BLaER1 treated with 17β-estradiol and CSF1 and Interleukin-3, amounts not matched to agents 10 nM and 100 nM (cell line): Measurements from ENCODE around the gene SLC2A1.
A peak's percentile ranks its signal among the peaks of the same experiment; 100 is the strongest.

ENCODE experiments used
- H3K27ac ChIP-seq, 11 experiments: shearing (Covaris generic); formaldehyde crosslinking; 2 replicates each; pipeline ENCODE4 v1.8.1; 2022
- H3K27me3 ChIP-seq, 11 experiments: shearing (Covaris generic); formaldehyde crosslinking; 2 replicates each; pipeline ENCODE4 v1.8.1; 2022
- H3K36me3 ChIP-seq, 11 experiments: shearing (Covaris generic); formaldehyde crosslinking; 2 replicates each; pipeline ENCODE4 v1.8.1; 2022
- H3K4me1 ChIP-seq, 10 experiments: shearing (Covaris generic); formaldehyde crosslinking; 2 replicates each; pipeline ENCODE4 v1.8.1; 2022
- H3K4me2 ChIP-seq, 11 experiments: shearing (Covaris generic); formaldehyde crosslinking; 2 replicates each; pipeline ENCODE4 v1.8.1; 2022
- H3K4me3 ChIP-seq, 10 experiments: shearing (Covaris generic); formaldehyde crosslinking; 2 replicates each; pipeline ENCODE4 v1.8.1; 2022
- H3K9ac ChIP-seq, 11 experiments: shearing (Covaris generic); formaldehyde crosslinking; 2 replicates each; pipeline ENCODE4 v1.8.1; 2022
- H3K9me3 ChIP-seq, 11 experiments: shearing (Covaris generic); formaldehyde crosslinking; replicated peaks in 1 of 11; 2 replicates each; pipeline ENCODE4 v1.8.1; 2022
- H4K20me1 ChIP-seq, 11 experiments: shearing (Covaris generic); formaldehyde crosslinking; 2 replicates each; pipeline ENCODE4 v1.8.1; 2022
- Cebpa-rat ChIP-seq, 11 experiments: shearing (Covaris generic); IDR thresholded peaks; 2 replicates each; pipeline ENCODE4 v1.8.1; 2022

SLC2A1 gene

DNA sequence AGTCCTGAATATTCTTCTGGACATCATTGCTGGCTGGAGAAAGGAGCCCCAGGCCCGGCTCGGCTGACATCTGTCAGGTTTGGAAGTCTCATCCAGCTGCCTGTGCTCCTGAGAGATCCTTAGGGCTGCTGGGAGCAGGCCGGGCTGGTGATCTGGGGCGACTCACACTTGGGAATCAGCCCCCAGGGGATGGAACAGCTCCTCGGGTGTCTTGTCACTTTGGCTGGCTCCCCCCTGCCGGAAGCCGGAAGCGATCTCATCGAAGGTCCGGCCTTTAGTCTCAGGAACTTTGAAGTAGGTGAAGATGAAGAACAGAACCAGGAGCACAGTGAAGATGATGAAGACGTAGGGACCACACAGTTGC lies 31.8 kb downstream of the SLC2A1 start:
- no peak for TF ChIP-seq Cebpa-rat (IDR thresholded peaks at IDR 0.05)
- no peak overlapping the region; a peak in 1 of 20 replicates for H3K4me3 ChIP-seq
- H3K9me3 ChIP-seq = no peaks in the 10 kb centered on the region
- peaks cover 47 to 57% (median 53%) of the 10 kb centered on the region in 11 experiments for H3K36me3 ChIP-seq
- H3K9ac ChIP-seq = peak overlapping the region in 2 of 11 experiments; percentile 13 to 37; a peak in 2 of 22 replicates
- peaks cover 0 to 33% (median 23%) of the 10 kb centered on the region in 11 experiments; a peak in 14 of 22 replicates for H4K20me1 ChIP-seq
- H3K4me2 ChIP-seq = peak overlapping the region in 1 of 11 experiments; percentile 86; a peak in 4 of 22 replicates
- H3K27ac ChIP-seq = peak overlapping the region in 2 of 11 experiments; percentile 1 to 7; a peak in 1 of 22 replicates
- H3K4me1 ChIP-seq = peaks cover 47 to 83% (median 72%) of the 10 kb centered on the region in 10 experiments
- no peaks in the 10 kb centered on the region for H3K27me3 ChIP-seq

DNA sequence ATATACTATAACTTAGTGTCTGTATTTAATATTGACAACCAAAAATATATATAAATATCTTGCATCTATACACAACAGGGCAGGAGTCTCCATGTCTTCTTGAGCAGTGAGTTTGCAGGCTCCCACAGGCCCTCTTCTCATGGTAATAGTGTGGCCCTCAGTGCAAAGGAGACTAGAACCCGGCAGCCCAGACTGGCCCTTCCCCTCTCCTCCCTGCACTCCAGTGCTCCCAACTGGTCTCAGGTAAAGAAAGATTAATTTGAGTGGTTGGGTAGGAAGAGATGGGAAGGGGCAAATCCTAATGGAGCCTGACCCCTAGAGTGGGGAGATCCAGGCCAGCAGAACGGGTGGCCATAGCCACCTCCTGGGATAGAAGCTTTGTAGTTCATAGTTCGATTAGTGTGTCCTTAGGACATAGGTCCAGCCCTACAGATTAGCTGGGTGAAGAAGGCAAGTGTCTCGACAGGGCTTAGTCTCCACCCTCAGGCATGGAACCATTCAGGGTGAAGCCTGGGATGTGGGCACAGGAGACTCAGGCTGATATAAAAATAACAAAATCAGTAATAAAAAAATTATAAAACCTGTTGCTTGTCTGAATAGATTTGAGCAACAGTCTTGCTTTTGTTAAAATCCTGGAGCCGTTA lies 32.3 kb downstream of the SLC2A1 start:
- no peak for TF ChIP-seq Cebpa-rat (IDR thresholded peaks at IDR 0.05)
- Histone ChIP-seq H3K4me3 (no peak overlapping the region; a peak in 1 of 20 replicates), H4K20me1 (peaks cover 0 to 29% (median 19%) of the 10 kb centered on the region in 11 experiments; a peak in 14 of 22 replicates), H3K9me3 (no peaks in the 10 kb centered on the region), H3K4me1 (peaks cover 42 to 78% (median 67%) of the 10 kb centered on the region in 10 experiments), H3K9ac (peak overlapping the region in 3 of 11 experiments; percentile 6 to 37 (median 13); a peak in 4 of 22 replicates), H3K27ac (0 out of 22 replicates have a peak overlapping the region, but pooled peaks of 3 of the 11 experiments have one; percentile 1 to 7 (median 7)), H3K27me3 (no peaks in the 10 kb centered on the region), H3K36me3 (peaks cover 47 to 57% (median 53%) of the 10 kb centered on the region in 11 experiments), H3K4me2 (peak overlapping the region in 6 of 11 experiments; percentile 80 to 89 (median 84); a peak in 9 of 22 replicates)

DNA sequence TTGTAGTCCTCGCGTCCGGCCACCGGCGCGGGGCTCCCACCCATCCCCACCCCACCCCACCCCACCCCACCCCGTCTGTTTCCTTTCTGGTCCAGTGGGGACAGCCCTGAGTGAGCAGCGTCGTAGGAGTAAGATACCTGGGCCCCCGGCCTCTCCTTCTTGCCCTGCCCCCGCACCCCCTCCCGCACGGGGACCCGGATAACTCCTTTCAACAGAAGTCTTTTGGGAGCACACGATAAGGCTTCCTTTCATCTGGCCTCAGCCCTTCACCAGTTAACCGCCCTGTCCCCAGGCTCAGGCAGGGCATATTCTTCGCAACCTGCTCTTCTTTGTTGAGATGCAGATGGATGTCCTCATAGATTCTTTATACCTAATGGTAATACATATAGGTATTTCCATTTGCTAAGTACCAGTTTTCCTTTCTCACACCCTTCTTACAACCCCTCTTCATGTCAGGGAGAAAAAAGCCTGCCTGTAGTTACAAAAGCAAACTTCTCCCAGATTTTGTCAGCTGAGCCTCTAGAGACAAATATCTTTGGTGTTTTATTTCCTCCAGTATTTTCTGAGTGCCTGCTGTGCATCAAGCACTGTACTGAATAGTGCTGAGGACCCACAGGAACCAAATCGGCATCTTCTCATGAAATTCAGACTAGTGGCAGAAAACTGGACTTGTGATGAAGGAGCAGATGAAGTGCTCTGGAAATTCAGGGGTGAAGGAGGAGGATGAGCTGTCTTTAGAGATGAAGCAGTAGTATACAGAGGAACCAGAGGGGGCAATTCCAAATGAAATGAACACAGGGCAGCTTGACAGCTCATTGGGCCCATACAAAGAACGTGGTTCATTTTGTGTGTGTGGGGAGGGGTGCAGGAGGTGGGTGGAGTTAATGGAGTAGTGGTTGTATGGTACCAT lies 33.6 kb downstream of the SLC2A1 start:
- no peaks in the 10 kb centered on the region for H3K27me3 ChIP-seq
- TF ChIP-seq Cebpa-rat (IDR thresholded peaks at IDR 0.05) = no peak
- H3K9me3 ChIP-seq = no peaks in the 10 kb centered on the region
- H3K27ac ChIP-seq = peak overlapping the region; percentile 61 to 91 (median 87); a peak in 21 of 22 replicates
- peak overlapping the region; percentile 72 to 90 (median 84) for H3K4me2 ChIP-seq
- peaks cover 0 to 19% (median 6%) of the 10 kb centered on the region in 11 experiments; a peak in 14 of 22 replicates for H4K20me1 ChIP-seq
- H3K4me3 ChIP-seq = peak overlapping the region; percentile 64 to 75 (median 68)
- peak overlapping the region; percentile 80 to 90 (median 85) for H3K9ac ChIP-seq
- peaks cover 37 to 66% (median 54%) of the 10 kb centered on the region in 10 experiments for H3K4me1 ChIP-seq
- H3K36me3 ChIP-seq = peaks cover 42 to 49% (median 45%) of the 10 kb centered on the region in 11 experiments

DNA sequence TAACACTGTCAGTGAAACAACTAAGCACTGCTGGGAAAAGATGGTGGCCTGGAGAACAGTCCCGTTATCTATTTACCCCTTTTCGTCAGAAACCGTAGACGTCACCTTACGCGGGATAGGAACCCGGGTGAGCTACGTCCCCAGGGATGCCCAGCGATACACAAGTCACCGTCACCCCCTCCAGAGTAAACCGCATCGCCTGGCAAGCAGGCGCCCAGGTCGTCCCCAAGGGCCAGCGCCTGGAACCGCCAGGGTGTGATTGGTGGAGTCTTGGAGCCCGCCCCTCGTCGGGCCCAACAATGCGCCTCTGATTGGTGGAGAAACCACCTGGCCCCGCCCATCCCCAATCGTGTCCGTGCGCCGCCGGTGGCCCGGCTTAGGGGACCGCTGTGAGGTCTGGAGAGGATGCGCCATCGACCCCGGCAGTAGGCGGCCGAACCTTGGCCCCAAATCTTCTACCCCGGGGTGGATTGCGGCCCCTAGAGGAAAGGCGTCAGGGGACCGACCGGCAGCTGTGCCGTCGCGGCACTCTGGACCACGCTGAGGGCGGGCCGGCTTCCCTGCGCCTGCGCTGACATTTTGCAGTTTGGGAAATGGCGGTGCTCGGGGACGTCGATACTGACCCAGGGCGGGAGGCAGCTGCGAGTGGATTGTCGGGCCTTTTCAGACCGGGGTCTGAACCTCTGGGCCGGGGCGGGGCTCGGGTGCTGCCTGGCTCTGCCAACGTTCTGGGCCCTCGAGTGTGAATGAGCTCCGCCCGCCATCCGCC lies 34.4 kb downstream of the SLC2A1 start:
- H3K27ac ChIP-seq = peak overlapping the region; percentile 61 to 91 (median 87)
- H3K9me3 ChIP-seq = no peaks in the 10 kb centered on the region
- no peaks in the 10 kb centered on the region for H3K27me3 ChIP-seq
- H3K4me3 ChIP-seq = peak overlapping the region; percentile 64 to 75 (median 68)
- peaks cover 38 to 66% (median 49%) of the 10 kb centered on the region in 10 experiments for H3K4me1 ChIP-seq
- peaks cover 0 to 11% (median 0%) of the 10 kb centered on the region in 11 experiments; a peak in 5 of 22 replicates for H4K20me1 ChIP-seq
- peak overlapping the region; percentile 72 to 90 (median 82) for H3K4me2 ChIP-seq
- H3K9ac ChIP-seq = peak overlapping the region; percentile 80 to 90 (median 85)
- H3K36me3 ChIP-seq = peaks cover 35 to 41% (median 37%) of the 10 kb centered on the region in 11 experiments
- TF ChIP-seq Cebpa-rat (IDR thresholded peaks at IDR 0.05) = no peak

DNA sequence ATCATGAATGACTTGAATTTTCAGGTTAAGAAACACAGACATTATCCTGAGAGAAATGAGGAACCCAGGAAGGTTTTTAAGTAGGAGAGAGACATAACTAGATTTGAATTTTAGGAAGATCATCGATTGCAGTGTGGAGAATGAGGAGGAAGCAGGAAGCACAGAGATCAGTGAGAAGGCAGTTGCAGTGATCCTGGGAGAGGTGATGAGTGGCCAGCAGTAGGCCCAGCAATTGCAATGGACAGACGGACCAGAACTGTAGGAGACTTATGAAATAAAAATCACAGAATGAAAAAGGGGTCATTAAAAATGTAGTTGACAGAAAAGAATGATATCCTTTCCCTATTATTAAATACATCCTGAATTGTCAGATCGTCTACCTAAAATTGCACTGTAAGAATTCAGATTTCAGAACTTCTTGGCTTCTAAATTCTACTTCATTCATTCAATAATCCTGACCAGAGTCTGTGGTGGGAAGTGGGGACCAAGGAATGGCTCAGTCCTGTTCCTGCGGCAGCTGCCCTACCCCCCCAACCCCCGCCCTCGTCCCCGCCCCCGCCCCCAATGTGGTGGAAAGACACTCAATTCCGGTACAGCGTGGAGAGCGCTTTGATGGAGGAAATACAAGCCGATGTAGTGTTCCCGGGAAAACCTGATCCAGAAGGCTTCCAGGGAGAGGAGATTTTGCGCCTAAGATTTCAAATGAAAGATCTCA lies 35.1 kb downstream of the SLC2A1 start:
- peak overlapping the region in 9 of 11 experiments; percentile 78 to 91 (median 88); a peak in 18 of 22 replicates for H3K27ac ChIP-seq
- H3K36me3 ChIP-seq = peaks cover 28 to 33% (median 30%) of the 10 kb centered on the region in 11 experiments
- no peaks in the 10 kb centered on the region for H3K27me3 ChIP-seq
- H3K9me3 ChIP-seq = no peaks in the 10 kb centered on the region
- H4K20me1 ChIP-seq = peaks cover 0 to 3% (median 0%) of the 10 kb centered on the region in 11 experiments; a peak in 1 of 22 replicates
- peak overlapping the region; percentile 64 to 75 (median 68) for H3K4me3 ChIP-seq
- peak overlapping the region; percentile 80 to 90 (median 85); a peak in 21 of 22 replicates for H3K9ac ChIP-seq
- no peak for TF ChIP-seq Cebpa-rat (IDR thresholded peaks at IDR 0.05)
- peaks cover 35 to 65% (median 43%) of the 10 kb centered on the region in 10 experiments for H3K4me1 ChIP-seq
- H3K4me2 ChIP-seq = peak overlapping the region; percentile 72 to 90 (median 82)

DNA sequence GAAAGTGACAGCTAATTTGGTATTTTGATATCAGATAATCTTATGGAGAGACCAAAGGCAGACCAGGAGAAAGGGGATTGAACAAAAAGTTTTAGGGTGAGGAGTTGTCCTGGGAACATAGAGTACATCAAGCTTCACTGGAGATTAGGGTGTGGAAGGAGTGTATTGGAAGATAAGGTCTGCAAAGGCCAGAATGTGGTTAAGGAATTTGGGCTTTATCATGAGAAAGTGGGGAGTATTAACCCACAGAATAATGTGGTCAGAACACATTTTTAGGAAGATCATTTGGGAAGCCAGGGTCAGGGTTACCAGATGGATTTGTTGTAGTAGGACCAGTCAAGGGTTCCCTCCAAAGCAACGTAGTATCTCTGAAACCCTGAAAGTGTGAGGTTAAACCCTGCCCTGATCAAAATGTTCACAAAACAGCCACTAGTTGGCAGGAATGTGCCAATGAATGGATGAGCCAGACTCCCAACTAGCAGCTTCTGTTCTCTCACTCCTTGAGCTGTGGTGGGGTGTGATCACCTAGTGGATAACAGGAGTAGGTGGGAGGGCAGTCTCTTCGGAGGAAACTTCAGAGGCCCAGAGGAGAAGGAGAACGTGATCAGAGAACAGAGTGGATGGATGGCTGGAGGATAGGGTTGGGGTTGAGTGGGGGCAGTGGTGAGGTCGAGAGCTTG lies 35.8 kb downstream of the SLC2A1 start:
- peaks cover 28 to 62% (median 38%) of the 10 kb centered on the region in 10 experiments for H3K4me1 ChIP-seq
- H3K9ac ChIP-seq = peak overlapping the region in 5 of 11 experiments; percentile 32 to 87 (median 49); a peak in 5 of 22 replicates
- H3K27me3 ChIP-seq = no peaks in the 10 kb centered on the region
- peak overlapping the region in 2 of 10 experiments; percentile 68 to 74; a peak in 2 of 20 replicates for H3K4me3 ChIP-seq
- H4K20me1 ChIP-seq = no peaks in the 10 kb centered on the region
- peak overlapping the region in 6 of 11 experiments; percentile 5 to 91 (median 88); a peak in 11 of 22 replicates for H3K27ac ChIP-seq
- H3K9me3 ChIP-seq = no peaks in the 10 kb centered on the region
- H3K36me3 ChIP-seq = peaks cover 21 to 26% (median 23%) of the 10 kb centered on the region in 11 experiments
- H3K4me2 ChIP-seq = peak overlapping the region; percentile 72 to 90 (median 82)
- TF ChIP-seq Cebpa-rat (IDR thresholded peaks at IDR 0.05) = no peak

DNA sequence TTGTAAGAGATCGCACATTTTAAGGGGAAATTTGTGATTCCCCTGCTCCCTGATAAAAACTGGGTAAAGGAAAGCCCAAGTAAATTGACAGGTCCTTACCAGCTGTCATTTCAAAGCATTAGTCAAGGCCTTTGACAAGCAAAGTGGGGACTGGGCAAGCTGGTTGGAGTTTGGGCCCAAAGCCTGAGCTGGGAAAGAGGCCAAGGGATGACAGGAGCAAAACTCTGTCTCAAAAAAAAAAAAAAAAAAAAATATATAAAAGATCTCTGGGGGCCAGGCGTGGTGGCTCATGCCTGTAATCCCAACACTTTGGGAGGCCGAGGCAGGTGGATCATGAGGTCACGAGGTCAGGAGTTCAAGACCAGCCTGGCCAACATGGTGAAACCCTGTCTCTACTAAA lies 36.9 kb downstream of the SLC2A1 start:
- no peak for TF ChIP-seq Cebpa-rat (IDR thresholded peaks at IDR 0.05)
- H3K27ac ChIP-seq = no peak overlapping the region

More for the DNA sequence above, 36.9 kb downstream of the SLC2A1 start:
- Histone ChIP-seq H3K9me3 (peaks cover 5 to 6% (median 6%) of the 10 kb centered on the region in 11 experiments), H3K4me2 (no peak overlapping the region), H3K27me3 (no peaks in the 10 kb centered on the region), H3K4me3 (no peak overlapping the region), H4K20me1 (no peaks in the 10 kb centered on the region), H3K4me1 (peaks cover 27 to 52% (median 30%) of the 10 kb centered on the region in 10 experiments), H3K36me3 (peaks cover 11 to 16% (median 12%) of the 10 kb centered on the region in 11 experiments), H3K9ac (no peak overlapping the region)
